Ureter (tissue), 1 donor: ENCODE data around the gene ARHGAP24. TPM values are rescaled to one million over a fixed set of nuclear protein-coding genes. Genes with fewer than 3 reads are reported as not detected.
"Not testable (repeated sequence)": the region's sequence is repeated elsewhere in the genome, so short reads cannot be mapped to it uniquely, and the experiment has no call there.

Source experiments
- DNase-seq: peaks from one replicate; pipeline ENCODE4 v3.0.0-alpha.2; 2020; ENCODE audit warnings: low spot score
- total RNA-seq: library from RNA; stranded (reverse); gene quantifications from one replicate; pipeline ENCODE4 v1.2.4, GENCODE V29; 2023
- donor health status: DM: yes; HTN: yes; CAD: no.

The ARHGAP24 gene
- total RNA-seq, 1 donor from 2014 or later = 11.2 TPM

- no peak for DNase-seq
Measured at GRCh38 chr4:85913931-85914694, 439.2 kb downstream of the ARHGAP24 start.

GRCh38 chr4:85915570-85915969, 440.6 kb downstream of the ARHGAP24 start:
- not testable (repeated sequence) for DNase-seq

- DNase-seq = no peak
Measured at GRCh38 chr4:85919200-85919887, 444.4 kb downstream of the ARHGAP24 start.

GRCh38 chr4:85925071-85925470, 450.1 kb downstream of the ARHGAP24 start:
- no peak for DNase-seq

GRCh38 chr4:85928775-85929591, 454.0 kb downstream of the ARHGAP24 start:
- no peak for DNase-seq

GRCh38 chr4:85929961-85930665, 455.2 kb downstream of the ARHGAP24 start:
- no peak for DNase-seq

- DNase-seq = no peak
Measured at GRCh38 chr4:85932500-85933290, 457.7 kb downstream of the ARHGAP24 start.

GRCh38 chr4:85933291-85933640, 458.3 kb downstream of the ARHGAP24 start:
- no peak for DNase-seq

- no peak for DNase-seq
Measured at GRCh38 chr4:85937507-85937906, 462.6 kb downstream of the ARHGAP24 start.

- no peak for DNase-seq
Measured at GRCh38 chr4:85938062-85938461, 463.1 kb downstream of the ARHGAP24 start.

- no peak for DNase-seq
Measured at GRCh38 chr4:85938902-85939301, 464.0 kb downstream of the ARHGAP24 start.

- DNase-seq = no peak
Measured at GRCh38 chr4:85939595-85939994, 464.6 kb downstream of the ARHGAP24 start.

- DNase-seq = no peak
Measured at GRCh38 chr4:85940151-85940550, 465.2 kb downstream of the ARHGAP24 start.

GRCh38 chr4:85942107-85942506, 467.2 kb downstream of the ARHGAP24 start:
- DNase-seq = no peak

- no peak for DNase-seq
Measured at GRCh38 chr4:85946821-85947220, 471.9 kb downstream of the ARHGAP24 start.

- DNase-seq = no peak
Measured at GRCh38 chr4:85951099-85951498, 476.1 kb downstream of the ARHGAP24 start.

- DNase-seq = no peak
Measured at GRCh38 chr4:85952528-85952927, 477.6 kb downstream of the ARHGAP24 start.

GRCh38 chr4:85952972-85953650, 478.2 kb downstream of the ARHGAP24 start:
- no peak for DNase-seq

- DNase-seq = no peak
Measured at GRCh38 chr4:85953651-85954018, 478.7 kb downstream of the ARHGAP24 start.

- no peak for DNase-seq
Measured at GRCh38 chr4:85955620-85956292, 480.8 kb downstream of the ARHGAP24 start.
